ENCODE results near the gene CYTH1.

GRCh38 chr17:78697122-78697521 lies 85.0 kb downstream of the CYTH1 start:
- TF ChIP-seq CTCF (IDR thresholded peaks at IDR 0.05) (no peak), POLR2A (IDR thresholded peaks at IDR 0.05) (no peak)
